Stomach (tissue), 9 donors: ENCODE measurements around the gene LCA5L. TPM values are rescaled to one million over a fixed set of nuclear protein-coding genes. Genes with fewer than 3 reads are reported as not detected.

ENCODE experiments used
- DNase-seq, 2 donors: peaks; one replicate each; pipeline versions ENCODE4 v3.0.0 to v3.0.0-alpha.2; 2013 to 2019
- H3K27ac ChIP-seq, 5 donors: fragments of 200-600 bp in 4 of 5; sonication (generic) in 4 of 5; one replicate each; pipeline ENCODE4 v1.5.1; 2013 to 2019; ENCODE audit warnings: mild to moderate bottlenecking in 1 of 5, moderate library complexity in 1 of 5
- H3K27me3 ChIP-seq, 3 donors: fragments of 200-600 bp; sonication (generic); one replicate each; pipeline ENCODE4 v1.5.1; 2017 to 2019; ENCODE audit warnings: mixed run types in 1 of 3
- H3K36me3 ChIP-seq, 4 donors: fragments of 200-600 bp; sonication (generic); 1 replicate in 3 of 4; 2 replicates in 1 of 4; pipeline ENCODE4 v1.5.1; 2016 to 2019
- H3K4me1 ChIP-seq, 4 donors: fragments of 200-600 bp; sonication (generic); one replicate each; pipeline ENCODE4 v1.5.1; 2016 to 2019
- H3K4me3 ChIP-seq, 4 donors: fragments of 200-600 bp; sonication (generic) in 3 of 4; one replicate each; pipeline ENCODE4 v1.5.1; 2016 to 2019; ENCODE audit warnings: mild to moderate bottlenecking in 1 of 4
- H3K9me3 ChIP-seq, 4 donors: fragments of 200-600 bp; sonication (generic); one replicate each; pipeline ENCODE4 v1.5.1; 2016 to 2019
- EP300 ChIP-seq: sonication (generic); formaldehyde crosslinking; IDR thresholded peaks from one replicate; pipeline ENCODE4 v1.6.1; 2017; ENCODE audit warnings: antibody characterized with exemption
- POLR2A ChIP-seq, 4 donors: fragments of 450-650 bp; IDR thresholded peaks; one replicate each; pipeline ENCODE4 v1.6.1; 2016; ENCODE audit warnings: antibody characterized with exemption in 4 of 4, control low read depth in 2 of 4, mild to moderate bottlenecking in 1 of 4, moderate library complexity in 1 of 4
- POLR2AphosphoS5 ChIP-seq, 3 donors: sonication (generic); formaldehyde crosslinking; IDR thresholded peaks; one replicate each; pipeline ENCODE4 v1.6.1; 2016; ENCODE audit warnings: antibody characterized with exemption in 3 of 3
- WGBS, 5 donors: extraction: QIAGEN DNeasy Blood & Tissue Kit in 3 of 5; methylation state at CpG; one replicate each; pipeline versions ENCODE4 v1.1.5 to v1.1.7; 2013 to 2018; 5-methylcytosine and 5-hydroxymethylcytosine counted together
- intact Hi-C: fragments of 100-400 bp; cut with DNase I; formaldehyde crosslinking; loops from one replicate; pipeline ENCODE4 v1.15.1; 2023; ENCODE audit warnings: low total_unique reads
- polyA plus RNA-seq, 3 donors: library from polyadenylated mRNA; stranded (reverse); fragments of 200-250 nt; gene quantifications; one replicate each; pipeline ENCODE4 v1.2.3, GENCODE V29; 2013
- total RNA-seq, 5 donors: library from RNA; depleted of rRNA; stranded (reverse); fragments of >200 nt; gene quantifications; one replicate each; pipeline versions ENCODE4 v1.1.0 to v1.2.3, GENCODE V29; 2014 to 2016
- TF ChIP-seq, protein P1 (sequence below), 7 experiments: fragments of 450-650 bp in 4 of 7; fragments of 200-600 bp in 3 of 7; sonication (generic) in 3 of 7; IDR thresholded peaks; one replicate each; pipeline ENCODE4 v1.5.1; 2016 to 2019; ENCODE audit warnings: antibody characterized with exemption in 7 of 7, control low read depth in 2 of 7, mild to moderate bottlenecking in 1 of 7
- donor health status: healthy with polysubstance abuse.
- donor health status: Bipolar disorder and iron deficiency.
- donor health status: healthy.

The LCA5L gene
- total and polyA plus RNA-seq, 8 donors = 0.85 to 2.7 (median 1.8) TPM; not detected in 3

DNA sequence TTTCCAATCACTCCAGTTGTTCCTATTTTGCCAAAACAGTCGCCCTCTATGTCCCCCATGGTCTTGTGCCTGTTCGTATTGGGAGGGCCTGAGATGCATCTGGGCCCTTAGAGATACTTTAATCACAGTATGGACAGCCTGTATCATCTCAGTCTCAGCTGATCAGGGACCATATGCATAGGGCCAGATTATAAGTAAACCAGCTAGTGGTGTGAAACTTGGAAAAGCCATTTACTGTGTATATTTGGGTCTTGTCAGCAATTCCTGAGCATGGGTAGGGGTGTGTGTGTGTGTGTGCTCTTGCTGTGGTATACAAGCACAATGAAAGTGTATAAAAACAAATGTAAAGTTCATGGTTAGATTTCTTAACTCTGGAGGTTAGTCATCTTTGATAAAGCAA lies 29.0 kb upstream of the LCA5L start:
- 83 to 90% (median 87%) methylated on average over 2 of the region's 2 CpGs for WGBS, 5 donors
- Histone ChIP-seq H3K27ac (no peak overlapping the region), H3K4me3 (no peak overlapping the region), H3K36me3 (no peaks in the 10 kb centered on the region), H3K9me3 (no peaks in the 10 kb centered on the region), H3K27me3 (no peaks in the 10 kb centered on the region), H3K4me1 (no peaks in the 10 kb centered on the region)
- no peak for TF ChIP-seq POLR2A (IDR thresholded peaks at IDR 0.05)
- TF ChIP-seq, protein P1, sequence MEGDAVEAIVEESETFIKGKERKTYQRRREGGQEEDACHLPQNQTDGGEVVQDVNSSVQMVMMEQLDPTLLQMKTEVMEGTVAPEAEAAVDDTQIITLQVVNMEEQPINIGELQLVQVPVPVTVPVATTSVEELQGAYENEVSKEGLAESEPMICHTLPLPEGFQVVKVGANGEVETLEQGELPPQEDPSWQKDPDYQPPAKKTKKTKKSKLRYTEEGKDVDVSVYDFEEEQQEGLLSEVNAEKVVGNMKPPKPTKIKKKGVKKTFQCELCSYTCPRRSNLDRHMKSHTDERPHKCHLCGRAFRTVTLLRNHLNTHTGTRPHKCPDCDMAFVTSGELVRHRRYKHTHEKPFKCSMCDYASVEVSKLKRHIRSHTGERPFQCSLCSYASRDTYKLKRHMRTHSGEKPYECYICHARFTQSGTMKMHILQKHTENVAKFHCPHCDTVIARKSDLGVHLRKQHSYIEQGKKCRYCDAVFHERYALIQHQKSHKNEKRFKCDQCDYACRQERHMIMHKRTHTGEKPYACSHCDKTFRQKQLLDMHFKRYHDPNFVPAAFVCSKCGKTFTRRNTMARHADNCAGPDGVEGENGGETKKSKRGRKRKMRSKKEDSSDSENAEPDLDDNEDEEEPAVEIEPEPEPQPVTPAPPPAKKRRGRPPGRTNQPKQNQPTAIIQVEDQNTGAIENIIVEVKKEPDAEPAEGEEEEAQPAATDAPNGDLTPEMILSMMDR (IDR thresholded peaks at IDR 0.05) = no peak
- no peak for TF ChIP-seq POLR2AphosphoS5 (IDR thresholded peaks at IDR 0.05)
- TF ChIP-seq EP300 = no peak
- intact Hi-C loops = no loop called here
- no peak for DNase-seq

DNA sequence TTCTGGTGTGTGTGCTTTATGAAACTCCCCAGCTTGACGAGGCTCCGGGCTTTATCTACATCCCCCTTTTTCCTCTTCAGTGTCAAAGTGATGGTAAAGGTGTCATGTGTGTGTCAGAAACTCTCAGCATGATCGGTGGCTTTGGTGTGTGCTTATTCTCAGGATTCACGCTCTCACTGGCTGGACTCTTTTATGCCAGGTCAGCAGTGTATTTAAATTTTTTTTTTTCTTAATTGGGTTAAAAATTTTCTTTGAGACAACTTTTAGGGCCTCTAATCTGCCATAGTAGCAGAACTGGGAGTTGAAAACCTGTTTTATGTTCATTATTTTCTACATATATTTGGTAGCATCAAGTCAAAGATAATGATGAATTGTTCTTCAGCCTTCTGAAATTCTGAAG lies 27.2 kb upstream of the LCA5L start:
- WGBS, 5 donors = 76 to 81% (median 78%) methylated on average over 4 of the region's 4 CpGs

DNA sequence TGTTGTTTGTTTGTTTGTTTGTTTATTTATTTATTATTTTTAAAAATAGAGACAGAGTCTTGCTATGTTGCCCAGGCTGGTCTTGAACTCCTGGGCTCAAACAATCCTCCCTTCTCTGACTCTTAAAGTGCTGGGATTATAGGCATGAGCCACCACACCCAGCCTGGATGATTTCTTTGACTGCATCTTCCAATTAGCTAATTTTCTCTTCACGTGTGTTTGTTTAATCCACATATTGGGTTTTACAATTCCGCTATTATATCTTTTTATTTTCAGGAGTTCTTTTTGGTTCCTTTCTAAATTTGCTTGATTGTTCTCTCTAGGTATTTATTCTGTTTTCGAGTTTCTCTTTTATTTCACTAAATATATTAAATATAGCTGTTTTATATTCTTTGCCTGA lies 26.0 kb upstream of the LCA5L start:
- Histone ChIP-seq H3K27me3 (no peaks in the 10 kb centered on the region), H3K36me3 (no peaks in the 10 kb centered on the region), H3K4me3 (no peak overlapping the region), H3K4me1 (no peaks in the 10 kb centered on the region), H3K9me3 (no peaks in the 10 kb centered on the region), H3K27ac (no peak overlapping the region)
- intact Hi-C loops = no loop called here
- 94 to 98% (median 96%) methylated on average over 3 of the region's 3 CpGs for WGBS, 5 donors
- no peak for DNase-seq
- TF ChIP-seq EP300 = no peak

More for the DNA sequence above, 27.2 kb upstream of the LCA5L start:
- intact Hi-C loops = no loop called here
- H3K9me3 ChIP-seq = no peaks in the 10 kb centered on the region
- no peaks in the 10 kb centered on the region for H3K36me3 ChIP-seq
- DNase-seq = no peak
- no peak overlapping the region for H3K27ac ChIP-seq
- H3K27me3 ChIP-seq = no peaks in the 10 kb centered on the region
- TF ChIP-seq, protein P1 (IDR thresholded peaks at IDR 0.05) = no peak
- TF ChIP-seq POLR2A (IDR thresholded peaks at IDR 0.05) = no peak
- no peak for TF ChIP-seq POLR2AphosphoS5 (IDR thresholded peaks at IDR 0.05)
- TF ChIP-seq EP300 = no peak
- H3K4me3 ChIP-seq = no peak overlapping the region
- no peaks in the 10 kb centered on the region for H3K4me1 ChIP-seq

DNA sequence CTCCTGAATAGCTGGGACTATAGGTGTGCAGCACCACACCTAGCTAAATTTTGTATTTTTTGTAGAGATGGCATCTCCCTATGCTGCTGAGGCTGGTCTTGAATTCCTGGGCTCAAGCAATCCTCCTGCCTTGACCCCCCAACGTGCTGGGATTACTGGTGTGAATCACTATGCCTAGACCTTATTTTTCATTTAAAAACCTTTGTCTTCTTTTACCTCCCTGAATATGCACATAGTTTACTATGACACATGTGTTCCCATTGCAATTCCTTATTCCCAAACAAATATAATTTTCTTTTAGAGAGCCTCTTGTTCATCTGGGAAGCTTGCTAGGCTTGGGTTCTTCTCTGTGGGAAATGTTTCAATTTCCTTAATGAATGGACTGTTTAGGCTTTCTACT lies 23.0 kb upstream of the LCA5L start:
- H3K27me3 ChIP-seq = no peaks in the 10 kb centered on the region
- peaks cover 0 to 7% (median 0%) of the 10 kb centered on the region in 4 donors for H3K36me3 ChIP-seq
- no peak overlapping the region for H3K27ac ChIP-seq
- intact Hi-C loops = no loop called here
- DNase-seq = no peak
- no peak overlapping the region for H3K4me3 ChIP-seq
- WGBS, 5 donors = 77 to 95% (median 88%) methylated on average over 1 of the region's 1 CpG
- TF ChIP-seq EP300 (no peak), POLR2AphosphoS5 (IDR thresholded peaks at IDR 0.05) (no peak), POLR2A (IDR thresholded peaks at IDR 0.05) (no peak)
- TF ChIP-seq, protein P1 (IDR thresholded peaks at IDR 0.05) = no peak
- H3K4me1 ChIP-seq = no peaks in the 10 kb centered on the region
- no peaks in the 10 kb centered on the region for H3K9me3 ChIP-seq

DNA sequence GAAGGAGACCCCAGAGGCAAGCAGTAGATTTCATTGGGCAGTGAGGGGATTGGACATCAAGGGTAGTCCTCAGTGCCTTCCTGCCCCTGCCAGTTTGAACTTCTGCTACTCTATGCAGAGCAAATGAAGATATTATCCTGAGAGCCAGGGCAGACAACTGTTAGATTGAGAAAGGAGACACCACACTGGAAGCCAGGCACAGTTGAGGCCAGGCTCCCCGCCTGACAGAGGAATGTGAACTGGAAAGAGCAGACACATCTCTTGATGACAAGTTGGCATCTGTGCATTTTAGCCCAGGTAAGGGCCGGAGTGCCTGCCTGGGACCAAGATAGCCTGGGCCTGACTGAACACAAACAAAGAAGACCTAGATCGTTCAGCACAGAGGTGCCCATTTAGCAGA lies 22.2 kb upstream of the LCA5L start:
- Histone ChIP-seq H3K27ac (no peak overlapping the region), H3K36me3 (peaks cover 0 to 13% (median 0%) of the 10 kb centered on the region in 4 donors), H3K4me1 (no peaks in the 10 kb centered on the region), H3K4me3 (no peak overlapping the region), H3K27me3 (no peaks in the 10 kb centered on the region), H3K9me3 (no peaks in the 10 kb centered on the region)
- intact Hi-C loops = no loop called here
- TF ChIP-seq EP300 (no peak), POLR2AphosphoS5 (IDR thresholded peaks at IDR 0.05) (no peak), POLR2A (IDR thresholded peaks at IDR 0.05) (no peak)
- TF ChIP-seq, protein P1 (IDR thresholded peaks at IDR 0.05) = no peak
- WGBS, 5 donors = 79 to 88% (median 84%) methylated on average over 3 of the region's 3 CpGs
- DNase-seq = no peak
